ENCODE measurements around the gene CALN1.
"Not testable (repeated sequence)": the region's sequence is repeated elsewhere in the genome, so short reads cannot be mapped to it uniquely, and the experiment has no call there.

CALN1 gene

GRCh38 chr7:72408966-72409637 is 3.0 kb downstream of the CALN1 start:
- no peak for DNase-seq

DNA sequence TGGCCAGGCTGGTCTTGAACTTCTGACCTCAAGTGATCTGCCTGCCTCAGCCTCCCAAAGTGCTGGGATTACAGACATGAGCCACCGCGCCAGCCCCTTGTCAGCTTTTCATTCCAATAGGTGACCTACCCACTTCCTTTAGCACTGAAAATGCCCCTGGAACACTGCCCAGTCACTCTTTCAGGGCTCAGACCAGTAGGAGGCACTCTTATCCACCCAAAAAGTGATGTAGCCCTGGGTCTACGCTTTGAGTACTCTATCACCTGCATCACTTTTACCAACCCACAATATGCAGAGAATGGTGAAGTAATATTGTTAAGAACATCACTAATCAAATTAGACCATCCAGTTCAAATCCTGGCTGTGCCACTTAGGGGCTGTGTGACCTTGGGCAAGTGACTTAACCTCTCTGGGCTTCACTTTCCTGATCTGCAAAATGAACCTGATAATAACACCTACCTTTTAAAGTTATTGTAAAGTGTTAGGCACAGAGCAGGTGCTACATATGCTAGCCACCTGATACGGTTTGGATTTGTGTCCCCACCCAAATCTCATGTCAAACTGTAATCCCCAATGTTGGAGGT is 5.2 kb downstream of the CALN1 start:
- DNase-seq, result no peak

GRCh38 chr7:72405871-72406270 is 6.3 kb downstream of the CALN1 start:
- no peak for DNase-seq

GRCh38 chr7:72405418-72405817 is 6.7 kb downstream of the CALN1 start:
- peak; percentile 31 for DNase-seq

GRCh38 chr7:72404743-72405142 is 7.4 kb downstream of the CALN1 start:
- DNase-seq, result no peak

- no peak for DNase-seq
These were observed 8.6 kb downstream of the CALN1 start for GRCh38 chr7:72403458-72404076.

GRCh38 chr7:72394016-72394415 is 18.1 kb downstream of the CALN1 start:
- no peak for DNase-seq

DNA sequence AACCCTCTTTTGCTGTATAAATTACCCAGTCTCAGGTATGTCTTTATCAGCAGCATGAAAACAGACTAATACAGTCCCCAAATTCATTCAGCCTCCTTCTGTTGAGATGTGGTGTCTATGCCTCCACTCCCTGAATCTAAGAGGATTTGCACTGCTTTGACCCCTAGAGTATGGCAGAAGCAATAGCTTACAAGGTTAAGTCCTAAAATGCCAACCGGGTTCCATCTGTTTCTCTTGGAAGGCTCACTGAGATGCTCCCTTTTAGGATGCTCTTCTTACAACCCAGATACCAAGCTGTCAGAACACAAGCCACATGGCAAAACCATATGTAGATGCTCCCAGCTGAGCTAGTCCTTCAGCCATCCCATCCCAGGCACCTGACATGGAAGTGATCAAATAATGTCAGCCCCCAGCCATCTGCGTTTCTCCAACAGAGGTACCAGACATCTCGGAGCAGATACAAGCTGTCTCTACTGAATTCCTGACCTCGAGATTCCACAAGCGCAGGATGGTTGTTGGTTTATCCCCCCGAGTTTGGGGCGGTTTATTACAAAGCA is 20.2 kb downstream of the CALN1 start:
- DNase-seq, result no peak

DNA sequence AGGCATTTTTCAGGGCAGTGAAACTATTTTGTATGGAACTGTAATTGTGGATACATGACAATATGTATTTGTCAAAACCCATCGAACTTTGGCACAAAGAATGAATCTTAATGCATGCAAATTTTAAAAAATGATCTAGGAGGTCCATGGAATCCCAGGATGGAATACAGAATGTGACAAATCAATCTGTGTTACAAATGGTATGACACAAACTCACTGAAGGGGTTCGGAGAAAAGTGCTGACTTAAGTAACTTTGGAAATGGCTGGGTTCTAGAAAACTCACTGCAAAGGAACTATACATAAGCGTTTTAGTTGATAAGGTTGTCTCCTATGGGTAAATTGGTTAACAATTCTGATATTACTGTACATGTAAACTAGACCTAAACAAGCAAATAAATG is 26.0 kb downstream of the CALN1 start:
- no peak for DNase-seq

GRCh38 chr7:72362246-72362645 is 49.9 kb downstream of the CALN1 start:
- no peak for DNase-seq

DNA sequence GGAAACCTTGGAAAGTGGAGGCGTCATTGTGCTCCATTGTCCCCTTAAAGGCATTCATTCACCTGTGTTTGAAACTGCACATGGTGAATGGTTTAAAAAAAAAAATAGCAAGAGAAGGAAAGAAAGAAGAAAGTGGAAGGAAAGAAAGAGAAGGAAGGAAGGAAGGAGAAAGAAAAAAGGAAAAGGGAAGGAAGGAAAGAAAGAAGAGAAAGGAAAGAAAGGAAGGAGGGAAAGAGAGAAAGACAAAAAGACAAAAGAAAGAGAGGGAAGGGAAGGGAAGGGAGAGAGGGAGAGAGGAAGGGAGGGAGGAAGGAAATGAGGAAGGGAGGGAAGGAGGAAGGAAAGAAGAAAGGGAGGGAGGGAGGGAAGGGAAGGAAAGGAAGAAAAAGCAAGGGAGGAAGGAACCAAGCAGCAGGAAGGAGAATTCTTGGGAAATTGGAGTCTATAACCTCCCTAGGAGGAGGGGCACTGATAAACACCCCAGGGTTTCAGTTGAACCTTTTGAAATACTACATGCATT is 66.9 kb downstream of the CALN1 start:
- DNase-seq, result no peak

DNA sequence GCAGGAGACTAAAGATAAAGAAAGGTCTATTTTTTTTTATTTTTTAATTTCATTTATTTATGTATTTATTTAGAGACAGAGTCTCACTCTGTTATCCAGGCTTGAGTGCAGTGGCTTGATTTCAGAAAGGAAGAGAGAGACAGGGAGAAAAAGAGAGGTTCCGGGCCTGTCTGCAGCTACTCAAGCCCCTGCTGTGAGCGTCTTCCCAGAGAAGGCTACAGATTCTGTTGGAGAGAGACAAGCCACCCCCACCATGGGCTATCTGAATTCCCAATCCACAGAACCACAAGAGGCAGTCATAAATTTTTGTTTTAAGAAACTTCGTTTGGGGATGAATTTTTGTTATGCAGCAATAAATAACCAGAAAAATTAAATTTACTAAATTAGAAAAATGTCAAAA is 68.1 kb downstream of the CALN1 start:
- no peak for DNase-seq

GRCh38 chr7:72343354-72343753 is 68.8 kb downstream of the CALN1 start:
- DNase-seq, result not testable (repeated sequence)

GRCh38 chr7:72337390-72338167 is 74.6 kb downstream of the CALN1 start:
- no peak for DNase-seq

- DNase-seq, result no peak
These were observed 75.3 kb downstream of the CALN1 start for GRCh38 chr7:72336632-72337389.

GRCh38 chr7:72336382-72336631 is 75.8 kb downstream of the CALN1 start:
- no peak for DNase-seq

- DNase-seq, result no peak
These were observed 76.4 kb downstream of the CALN1 start for GRCh38 chr7:72335561-72336381.

DNA sequence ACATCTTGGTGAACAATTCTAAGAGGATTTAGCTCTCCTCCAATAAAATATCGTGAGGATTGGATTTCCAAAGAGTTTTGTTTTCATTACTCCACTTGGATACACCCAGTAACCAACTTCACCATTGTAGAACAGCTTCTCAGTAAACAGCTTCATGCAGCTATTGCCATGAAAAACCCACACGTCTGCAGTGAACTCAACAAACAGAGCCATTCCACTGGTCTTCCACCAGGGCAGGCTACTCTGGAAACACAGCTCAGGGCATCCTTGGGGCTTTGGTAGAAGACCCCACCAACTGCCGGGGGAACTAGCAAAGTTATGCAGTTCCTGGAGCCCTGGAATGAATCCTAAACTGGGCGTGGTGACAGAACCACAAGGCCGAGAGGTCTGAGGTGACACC is 77.4 kb downstream of the CALN1 start:
- no peak for DNase-seq

DNA sequence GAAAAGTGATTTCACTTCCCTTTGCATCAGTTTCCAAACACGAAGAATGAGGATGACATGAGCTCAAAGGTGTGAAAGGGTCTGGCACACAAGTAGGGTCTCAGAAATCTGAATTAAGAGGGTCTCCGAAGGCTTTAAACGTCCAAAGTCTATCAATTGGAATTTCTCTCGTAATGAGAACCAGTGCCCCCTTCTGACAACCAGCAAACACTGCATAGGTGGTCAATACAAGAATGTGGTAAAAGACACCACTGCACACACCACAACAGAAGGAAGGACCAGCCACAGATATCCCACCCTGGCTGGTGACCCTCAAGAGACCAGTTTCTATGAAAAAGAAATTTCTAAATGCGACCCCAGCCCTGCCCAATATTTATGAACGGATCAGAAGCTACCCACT is 78.1 kb downstream of the CALN1 start:
- DNase-seq, result no peak

- no peak for DNase-seq
These were observed 85.3 kb downstream of the CALN1 start for GRCh38 chr7:72326811-72327210.

- peak; percentile 15 for DNase-seq
These were observed 85.8 kb downstream of the CALN1 start for GRCh38 chr7:72326365-72326764.

DNA sequence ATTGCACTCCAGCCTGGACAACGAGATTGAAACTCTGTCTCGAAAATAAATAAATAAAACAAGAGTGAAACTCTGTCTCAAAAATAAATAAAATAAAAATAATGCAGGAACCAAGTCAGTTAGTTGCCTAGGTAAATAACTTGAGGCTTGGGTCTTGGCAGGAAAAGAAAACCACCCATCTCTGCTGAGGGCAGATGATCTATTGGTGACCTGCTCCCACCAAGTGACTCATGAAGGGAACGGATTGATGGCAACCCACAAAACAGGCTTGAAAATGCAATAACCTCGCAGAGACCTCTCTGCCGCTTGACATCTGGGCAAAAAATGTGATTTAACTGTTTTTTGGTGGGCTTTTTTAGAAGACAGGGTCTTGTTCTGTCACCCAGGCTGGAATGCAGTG is 86.6 kb downstream of the CALN1 start:
- peak; percentile 6 for DNase-seq

All from fibroblast of upper back skin (primary cell).